GM12878 (cell line): ENCODE data around the gene SLC12A4. TPM values are rescaled to one million over a fixed set of nuclear protein-coding genes. Genes with fewer than 3 reads are reported as not detected.

ENCODE experiments used
- ATAC-seq: fragments of 200-7000 bp; cut with Tn5 transposase; 3 replicates; pipeline ENCODE4 v1.9.1; 2020; ENCODE audit warnings: mild to moderate bottlenecking, moderate library complexity
- BruUV-seq: library from RNA; stranded (reverse); fragments of 400-500 nt; replicated peaks from 2 replicates; lab custom pipeline; 2021; lab: Mats Ljungman, UMichigan
- CTCF ChIA-PET: fragments of 300-600 bp; sonication (Branson Sonifier 250); formaldehyde crosslinking; extraction: SDS; loops from one replicate; lab custom pipeline; 2021; ENCODE audit warnings: inconsistent platforms; lab: Yijun Ruan, JAX
- POLR2A ChIA-PET: fragments of 350-600 bp; formaldehyde crosslinking; extraction: SDS; loops from one replicate; lab custom pipeline; 2021; ENCODE audit warnings: inconsistent platforms; lab: Charles Lee
- RAD21 ChIA-PET: fragments of 300-600 bp; sonication (Branson Sonifier 250); formaldehyde crosslinking; loops from one replicate; lab custom pipeline; 2023; ENCODE audit warnings: antibody characterized with exemption; ENCODE audit not compliant: unreplicated experiment; lab: Charles Lee
- SMC1A ChIA-PET: fragments of 300-600 bp; sonication (Branson Sonifier 250); formaldehyde crosslinking; loops from one replicate; lab custom pipeline; 2023; ENCODE audit not compliant: unreplicated experiment, uncharacterized antibody; lab: Charles Lee
- DNase-seq: peaks from one replicate; pipeline ENCODE4 v3.0.0-alpha.2; 2011; ENCODE audit warnings: low read depth, low spot score
- FAIRE-seq: peaks from 3 replicates; lab custom pipeline; 2011; peaks lifted over from hg19 to GRCh38; lab: Jason Lieb, UNC
- H2AFZ ChIP-seq: 2 replicates; pipeline ENCODE4 v1.6.0; 2011; ENCODE audit warnings: low read depth, low read length, control low read depth; ENCODE audit not compliant: control insufficient read depth
- H3K27ac ChIP-seq: 2 replicates; pipeline ENCODE4 v1.5.1; 2011; ENCODE audit warnings: control low read depth; ENCODE audit not compliant: control insufficient read depth, insufficient read depth
- H3K27me3 ChIP-seq, 2 experiments: replicated peaks in 1 of 2; 2 replicates each; pipeline versions ENCODE4 v1.6.0 to v1.6.1; 2011; ENCODE audit warnings: low read length in 1 of 2; ENCODE audit not compliant: control insufficient read depth in 2 of 2, insufficient read depth in 2 of 2
- H3K36me3 ChIP-seq, 2 experiments: 2 replicates each; pipeline ENCODE4 v1.5.1; 2011; ENCODE audit warnings: low read length in 1 of 2; ENCODE audit not compliant: control insufficient read depth in 2 of 2, insufficient read depth in 2 of 2
- H3K4me1 ChIP-seq: 2 replicates; pipeline ENCODE4 v1.6.1; 2011; ENCODE audit warnings: mild to moderate bottlenecking, low read length, moderate library complexity, mixed read lengths; ENCODE audit not compliant: control insufficient read depth, insufficient read depth
- H3K4me2 ChIP-seq: 2 replicates; pipeline ENCODE4 v1.6.0; 2011; ENCODE audit warnings: control low read depth; ENCODE audit not compliant: control insufficient read depth, insufficient read depth
- H3K4me3 ChIP-seq: fragments of 200-600 bp; sonication (generic); 2 replicates; pipeline ENCODE4 v1.5.1; 2016
- H3K79me2 ChIP-seq: 2 replicates; pipeline ENCODE4 v1.6.0; 2011; ENCODE audit warnings: low read length; ENCODE audit not compliant: control insufficient read depth, insufficient read depth
- H3K9ac ChIP-seq: 2 replicates; pipeline ENCODE4 v1.8.0; 2011; ENCODE audit warnings: low read length, control low read depth, mixed read lengths; ENCODE audit not compliant: control insufficient read depth, insufficient read depth
- H3K9me3 ChIP-seq: replicated peaks from 3 replicates; pipeline ENCODE4 v1.5.1; 2011; ENCODE audit warnings: mild to moderate bottlenecking, low read length; ENCODE audit not compliant: control insufficient read depth, insufficient read depth
- H4K20me1 ChIP-seq: 2 replicates; pipeline ENCODE4 v1.6.0; 2011; ENCODE audit not compliant: control insufficient read depth, insufficient read depth
- POLR2A ChIP-seq: IDR thresholded peaks from 2 replicates; pipeline ENCODE4 v1.6.1; 2011; ENCODE audit warnings: low read depth, mild to moderate bottlenecking, low read length
- RELA ChIP-seq: fragments of 450-650 bp; IDR thresholded peaks from 2 replicates; pipeline ENCODE4 v1.8.0; 2014; ENCODE audit warnings: borderline replicate concordance; ENCODE audit not compliant: partially characterized antibody
- SMC3 ChIP-seq: IDR thresholded peaks from 2 replicates; pipeline ENCODE4 v1.6.1; 2011; ENCODE audit warnings: low read length, improper control_type of control experiment, borderline replicate concordance
- SPI1 ChIP-seq: IDR thresholded peaks from 2 replicates; pipeline ENCODE4 v1.6.1; 2011; ENCODE audit warnings: low read depth, mild to moderate bottlenecking, low read length, moderate library complexity, borderline replicate concordance; ENCODE audit not compliant: insufficient read depth
- SUPT20H ChIP-seq: IDR thresholded peaks from 2 replicates; pipeline ENCODE4 v1.6.1; 2011; ENCODE audit warnings: low read depth, mild to moderate bottlenecking, low read length, moderate library complexity, borderline replicate concordance; ENCODE audit not compliant: control insufficient read depth
- WGBS: methylation state at CpG from one replicate; pipeline ENCODE4 v1.1.6; 2016; ENCODE audit warnings: low lambda C conversion rate; ENCODE audit not compliant: insufficient replicate concordance, insufficient coverage; ENCODE audit errors: missing lambda C conversion rate; 5-methylcytosine and 5-hydroxymethylcytosine counted together
- in situ Hi-C: fragments of 300-500 bp; cut with MboI; formaldehyde crosslinking; loops from 9 replicates; pipeline ENCODE4 v1.14.3; 2018; ENCODE audit warnings: mixed read lengths
- intact Hi-C: fragments of 100-400 bp; cut with micrococcal nuclease; formaldehyde crosslinking; loops from one replicate; pipeline ENCODE4 v1.14.2; 2022; ENCODE audit not compliant: unreplicated experiment
- polyA plus RNA-seq, 11 experiments: library from polyadenylated mRNA; depleted of rRNA in 4 of 11; unstranded in 6 of 11; stranded (reverse) in 5 of 11; fragments of >200 nt; fragmentation: Nextera tagmentation in 4 of 11; fragmentation: Illumina TruSeq in 1 of 11; extraction: Ambion mirVana in 4 of 11; extraction: Trizol in 1 of 11; gene quantifications; 1 replicate in 1 of 11; 2 replicates in 10 of 11; pipeline versions ENCODE4 v1.2.1 to v1.2.3, GENCODE V29; 2011 to 2016; ENCODE audit warnings: inconsistent platforms in 2 of 11, missing spikeins in 2 of 11, low read depth in 1 of 11
- total RNA-seq, 4 experiments: library from RNA; depleted of rRNA in 3 of 4; stranded (reverse); fragments of >200 nt in 3 of 4; fragmentation: Illumina TruSeq in 1 of 4; extraction: Trizol in 1 of 4; gene quantifications; 2 replicates each; pipeline versions ENCODE4 v1.2.1 to v1.2.3, GENCODE V29; 2013 to 2021

SLC12A4 gene
- total and polyA plus RNA-seq, 10 of the 15 experiments (the other 5 are each of a cell fraction or from before 2014, with no cell fraction given), result 0.95 to 39.9 (median 14.2) TPM

DNA sequence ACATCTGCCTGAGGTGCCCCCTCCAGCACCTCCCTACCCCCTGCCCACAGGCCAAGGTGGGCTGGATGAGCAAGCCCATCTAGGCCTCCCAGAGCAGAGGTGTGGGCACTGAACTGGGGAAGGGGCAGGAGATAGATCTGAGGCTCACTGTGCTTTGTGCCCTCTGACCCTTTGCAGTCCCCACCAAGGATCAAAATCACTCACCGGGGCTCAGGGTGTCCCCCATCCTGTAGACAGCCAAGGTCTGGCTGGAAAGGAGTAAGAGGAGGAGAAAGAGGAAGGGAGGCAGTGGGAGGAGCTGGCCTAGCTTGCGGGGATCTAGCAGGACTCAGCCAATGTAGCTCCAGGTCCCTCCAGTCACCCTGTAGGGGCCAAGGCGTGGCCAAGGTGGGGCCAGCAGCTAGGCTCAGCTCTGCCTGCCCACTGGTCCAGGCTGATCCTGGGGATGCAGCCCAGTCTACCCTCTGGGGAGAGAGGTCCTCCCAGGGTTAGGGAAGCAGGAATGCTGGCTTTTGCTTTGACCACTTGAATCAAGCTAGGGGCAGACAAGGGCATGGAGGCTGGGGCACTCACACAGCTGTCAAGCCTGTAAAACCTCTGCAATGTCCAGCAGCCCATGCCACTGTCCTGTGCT is 1.8 kb downstream of the SLC12A4 start:
- in situ Hi-C loops (no loop called here), intact Hi-C loops (no loop called here)
- TF ChIP-seq SPI1 (peak; percentile 39; the same call in 1 of the 2 replicates), RELA (no peak), SMC3 (no peak), POLR2A (peak; percentile 30), SUPT20H (no peak)
- DNase-seq, result no peak
- Histone ChIP-seq H3K9me3 (no peaks in the 10 kb centered on the region), H3K9ac (peak overlapping the region; percentile 89), H4K20me1 (no peaks in the 10 kb centered on the region), H3K79me2 (peaks cover 20% of the 10 kb centered on the region), H3K4me2 (peak overlapping the region; percentile 76), H3K4me3 (peak overlapping the region; percentile 96; the same call in 1 of the 2 replicates), H3K27me3 (no peaks in the 10 kb centered on the region), H3K36me3 (peaks cover 2 to 3% of the 10 kb centered on the region in 2 experiments; a peak in 2 of 4 replicates), H2AFZ (no peak overlapping the region), H3K4me1 (peaks cover 21% of the 10 kb centered on the region), H3K27ac (peak overlapping the region; percentile 34; the same call in 1 of the 2 replicates)
- peak; percentile 11 for ATAC-seq
- ChIA-PET SMC1A (interaction anchor here (0.6 to 2.8 kb wide), 5 partner anchors 18 to 63 kb away, joined by 3 to 10 read pairs (median 3); partner anchors contain the start of genes DDX28 and DUS2), POLR2A (interaction anchor here (0.6 to 2.8 kb wide), 6 partner anchors 12 to 56 kb away, joined by 3 to 16 read pairs (median 3); partner anchors contain the start of gene PSMB10), RAD21 (interaction anchor here (0.8 to 2.4 kb wide), 7 partner anchors 18 to 74 kb away, joined by 3 to 9 read pairs (median 4); no protein-coding TSS in a partner anchor), CTCF (interaction anchor here (0.5 to 3.7 kb wide), 10 partner anchors 27 to 1010 kb away, joined by 3 to 22 read pairs (median 4); no protein-coding TSS in a partner anchor)
- no peak for FAIRE-seq
- BruUV-seq, result no TSS peak
- WGBS, result 75% methylated on average over 3 of the region's 3 CpGs
